ENCODE results near the gene RAF1. TPM values are rescaled to one million over a fixed set of nuclear protein-coding genes. Genes with fewer than 3 reads are reported as not detected.

The RAF1 gene
- total and polyA plus RNA-seq, 8 donors, result 36.7 to 156 (median 76.9) TPM

- Histone ChIP-seq H3K4me1 (peaks cover 4 to 21% (median 10%) of the 10 kb centered on the region in 4 donors), H3K27ac (peak overlapping the region in 3 of 5 donors; percentile 11 to 62 (median 59)), H3K4me3 (no peak overlapping the region), H3K9me3 (no peaks in the 10 kb centered on the region), H3K36me3 (peaks cover 65 to 100% (median 99%) of the 10 kb centered on the region in 4 donors), H3K27me3 (no peaks in the 10 kb centered on the region)
- intact Hi-C loops (cut with DNase I; ENCODE audit: low total_unique reads), result no loop called here
- peak in 1 of 3 donors; percentile 31 for TF ChIP-seq POLR2AphosphoS5 (IDR thresholded peaks at IDR 0.05)
- no peak for TF ChIP-seq EP300 (IDR thresholded peaks at IDR 0.05)
- no peak for DNase-seq
- WGBS, 5 donors, result 32 to 46% (median 37%) methylated on average over 3 of the region's 3 CpGs
Measured at GRCh38 chr3:12579905-12580304, 84.0 kb downstream of the RAF1 start.

DNA sequence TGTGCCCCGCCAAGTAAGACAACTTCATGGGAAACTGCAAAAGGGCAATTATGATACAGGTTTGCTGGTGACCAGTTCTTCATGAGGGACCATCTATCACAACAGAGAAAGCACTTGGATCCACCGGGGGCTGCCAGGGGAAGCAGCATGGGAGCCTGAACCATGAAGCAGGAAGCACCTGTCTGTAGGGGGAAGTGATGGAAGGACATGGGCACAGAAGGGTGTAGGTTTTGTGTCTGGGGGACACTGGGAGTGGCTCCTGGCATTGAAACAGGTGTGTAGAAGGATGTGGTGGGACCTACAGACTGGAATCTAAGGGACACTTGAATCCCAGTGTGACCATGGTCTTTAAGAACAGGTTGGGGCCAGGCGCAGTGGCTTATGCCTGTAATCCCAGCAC is 84.5 kb downstream of the RAF1 start:
- no peak for DNase-seq
- Histone ChIP-seq H3K9me3 (no peaks in the 10 kb centered on the region), H3K36me3 (peaks cover 65 to 100% (median 99%) of the 10 kb centered on the region in 4 donors), H3K27ac (peak overlapping the region in 3 of 5 donors; percentile 11 to 62 (median 59)), H3K4me1 (peaks cover 4 to 22% (median 10%) of the 10 kb centered on the region in 4 donors), H3K4me3 (no peak overlapping the region), H3K27me3 (no peaks in the 10 kb centered on the region)
- TF ChIP-seq, protein P1, sequence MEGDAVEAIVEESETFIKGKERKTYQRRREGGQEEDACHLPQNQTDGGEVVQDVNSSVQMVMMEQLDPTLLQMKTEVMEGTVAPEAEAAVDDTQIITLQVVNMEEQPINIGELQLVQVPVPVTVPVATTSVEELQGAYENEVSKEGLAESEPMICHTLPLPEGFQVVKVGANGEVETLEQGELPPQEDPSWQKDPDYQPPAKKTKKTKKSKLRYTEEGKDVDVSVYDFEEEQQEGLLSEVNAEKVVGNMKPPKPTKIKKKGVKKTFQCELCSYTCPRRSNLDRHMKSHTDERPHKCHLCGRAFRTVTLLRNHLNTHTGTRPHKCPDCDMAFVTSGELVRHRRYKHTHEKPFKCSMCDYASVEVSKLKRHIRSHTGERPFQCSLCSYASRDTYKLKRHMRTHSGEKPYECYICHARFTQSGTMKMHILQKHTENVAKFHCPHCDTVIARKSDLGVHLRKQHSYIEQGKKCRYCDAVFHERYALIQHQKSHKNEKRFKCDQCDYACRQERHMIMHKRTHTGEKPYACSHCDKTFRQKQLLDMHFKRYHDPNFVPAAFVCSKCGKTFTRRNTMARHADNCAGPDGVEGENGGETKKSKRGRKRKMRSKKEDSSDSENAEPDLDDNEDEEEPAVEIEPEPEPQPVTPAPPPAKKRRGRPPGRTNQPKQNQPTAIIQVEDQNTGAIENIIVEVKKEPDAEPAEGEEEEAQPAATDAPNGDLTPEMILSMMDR (IDR thresholded peaks at IDR 0.05), result no peak
- TF ChIP-seq POLR2A (IDR thresholded peaks at IDR 0.05) (no peak), EP300 (IDR thresholded peaks at IDR 0.05) (no peak), POLR2AphosphoS5 (IDR thresholded peaks at IDR 0.05) (no peak)
- 86 to 93% (median 90%) methylated on average over 3 of the region's 3 CpGs for whole genome bisulfite sequencing, 5 donors
- intact Hi-C loops (cut with DNase I; ENCODE audit: low total_unique reads), result no loop called here

GRCh38 chr3:12578742-12579141 is 85.2 kb downstream of the RAF1 start:
- WGBS, 5 donors, result 63 to 82% (median 70%) methylated on average over 2 of the region's 2 CpGs
- H3K36me3 ChIP-seq, result peaks cover 65 to 100% (median 99%) of the 10 kb centered on the region in 4 donors

GRCh38 chr3:12577379-12577778 is 86.5 kb downstream of the RAF1 start:
- Histone ChIP-seq H3K9me3 (no peaks in the 10 kb centered on the region), H3K27ac (no peak overlapping the region), H3K27me3 (no peaks in the 10 kb centered on the region), H3K36me3 (peaks cover 66 to 100% (median 99%) of the 10 kb centered on the region in 4 donors), H3K4me1 (peaks cover 0 to 21% (median 6%) of the 10 kb centered on the region in 4 donors), H3K4me3 (no peak overlapping the region)
- 81 to 96% (median 95%) methylated on average over 5 of the region's 5 CpGs for WGBS, 5 donors
- TF ChIP-seq POLR2A (IDR thresholded peaks at IDR 0.05), result no peak
- no peak for TF ChIP-seq POLR2AphosphoS5 (IDR thresholded peaks at IDR 0.05)
- TF ChIP-seq, protein P1 (IDR thresholded peaks at IDR 0.05), result no peak
- no peak for TF ChIP-seq EP300 (IDR thresholded peaks at IDR 0.05)
- intact Hi-C loops (cut with DNase I; ENCODE audit: low total_unique reads), result no loop called here
- no peak for DNase-seq

More at GRCh38 chr3:12578742-12579141, 85.2 kb downstream of the RAF1 start:
- H3K4me3 ChIP-seq, result no peak overlapping the region
- intact Hi-C loops (cut with DNase I; ENCODE audit: low total_unique reads), result no loop called here
- peak overlapping the region in 1 of 5 donors; percentile 62 for H3K27ac ChIP-seq
- no peaks in the 10 kb centered on the region for H3K27me3 ChIP-seq
- DNase-seq, result no peak
- peaks cover 4 to 24% (median 10%) of the 10 kb centered on the region in 4 donors for H3K4me1 ChIP-seq
- TF ChIP-seq, protein P1 (IDR thresholded peaks at IDR 0.05), result no peak
- TF ChIP-seq POLR2AphosphoS5 (IDR thresholded peaks at IDR 0.05), result no peak
- TF ChIP-seq POLR2A (IDR thresholded peaks at IDR 0.05), result no peak
- TF ChIP-seq EP300 (IDR thresholded peaks at IDR 0.05), result no peak
- H3K9me3 ChIP-seq, result no peaks in the 10 kb centered on the region

- Histone ChIP-seq H3K27ac (no peak overlapping the region), H3K36me3 (peaks cover 75 to 100% (median 99%) of the 10 kb centered on the region in 4 donors), H3K9me3 (no peaks in the 10 kb centered on the region), H3K27me3 (no peaks in the 10 kb centered on the region), H3K4me1 (peaks cover 0 to 10% (median 1%) of the 10 kb centered on the region in 4 donors), H3K4me3 (no peak overlapping the region)
- intact Hi-C loops (cut with DNase I; ENCODE audit: low total_unique reads), result no loop called here
- 38 to 64% (median 44%) methylated on average over 7 of the region's 7 CpGs for WGBS, 5 donors
- TF ChIP-seq POLR2AphosphoS5 (IDR thresholded peaks at IDR 0.05), result no peak
- no peak for DNase-seq
Measured at GRCh38 chr3:12574661-12575060, 89.3 kb downstream of the RAF1 start.

Measured in stomach (tissue), 9 donors.